HG03066 (cell line): ENCODE data around the gene MED12.

Experiments
- ATAC-seq: cut with Tn5 transposase; IDR thresholded peaks from one replicate; pipeline ENCODE4 v1.9.1; 2021; ENCODE audit warnings: low read depth; ENCODE audit not compliant: unreplicated experiment

MED12 gene

DNA sequence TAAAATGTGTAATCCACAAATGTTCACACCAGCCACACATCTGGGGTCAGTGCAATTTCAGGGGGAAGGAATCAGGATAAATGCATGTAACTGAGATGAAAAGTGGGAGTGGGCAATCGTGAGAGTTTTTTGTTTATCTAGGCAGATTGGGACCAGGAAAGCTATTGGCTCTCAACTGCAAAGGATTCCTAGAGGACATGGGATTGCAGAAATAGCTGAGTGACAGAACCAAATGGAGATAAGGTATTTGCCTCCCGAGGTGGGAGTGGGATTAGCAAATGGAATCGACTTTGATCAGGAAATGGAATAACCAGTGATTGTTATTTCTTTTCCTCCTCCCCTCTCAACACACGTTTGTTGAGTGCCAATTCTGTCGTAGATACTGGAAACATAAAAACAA, 65.7 kb downstream of the MED12 start:
- no peak for ATAC-seq

GRCh38 chrX:71184803-71185495, 66.6 kb downstream of the MED12 start:
- ATAC-seq = no peak

GRCh38 chrX:71191248-71191647, 72.9 kb downstream of the MED12 start:
- no peak for ATAC-seq
